ENCODE results near the gene MVK.

Gene MVK

DNA sequence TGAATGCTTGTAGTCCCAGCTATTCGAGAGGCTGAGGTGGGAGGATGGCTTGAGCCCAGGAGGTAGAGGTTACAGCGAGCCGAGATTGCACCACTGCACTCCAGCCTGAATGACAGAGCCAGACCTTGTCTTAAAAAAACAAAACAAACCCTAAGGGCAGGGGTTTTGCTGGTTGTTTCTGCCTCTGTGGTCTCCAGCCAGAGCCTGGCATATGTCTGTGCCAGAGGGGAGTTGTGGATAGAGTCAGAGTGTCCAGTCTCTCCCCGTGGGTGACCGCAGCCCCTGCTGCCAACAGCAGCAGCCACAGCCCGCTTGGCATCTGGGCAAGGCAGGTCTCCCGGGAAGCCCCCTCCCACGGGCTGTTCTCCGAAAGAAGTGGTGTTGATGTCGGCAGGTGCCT is 37.6 kb downstream of the MVK start:
- in situ Hi-C loops (cut with MboI; ENCODE audit: low pct_unique_long_range_greater_than_20kb, low sequenced_read_pairs, unreplicated experiment), result no loop called here
- DNase-seq (ENCODE audit: low spot score), result no peak
- TF ChIP-seq, protein P1, sequence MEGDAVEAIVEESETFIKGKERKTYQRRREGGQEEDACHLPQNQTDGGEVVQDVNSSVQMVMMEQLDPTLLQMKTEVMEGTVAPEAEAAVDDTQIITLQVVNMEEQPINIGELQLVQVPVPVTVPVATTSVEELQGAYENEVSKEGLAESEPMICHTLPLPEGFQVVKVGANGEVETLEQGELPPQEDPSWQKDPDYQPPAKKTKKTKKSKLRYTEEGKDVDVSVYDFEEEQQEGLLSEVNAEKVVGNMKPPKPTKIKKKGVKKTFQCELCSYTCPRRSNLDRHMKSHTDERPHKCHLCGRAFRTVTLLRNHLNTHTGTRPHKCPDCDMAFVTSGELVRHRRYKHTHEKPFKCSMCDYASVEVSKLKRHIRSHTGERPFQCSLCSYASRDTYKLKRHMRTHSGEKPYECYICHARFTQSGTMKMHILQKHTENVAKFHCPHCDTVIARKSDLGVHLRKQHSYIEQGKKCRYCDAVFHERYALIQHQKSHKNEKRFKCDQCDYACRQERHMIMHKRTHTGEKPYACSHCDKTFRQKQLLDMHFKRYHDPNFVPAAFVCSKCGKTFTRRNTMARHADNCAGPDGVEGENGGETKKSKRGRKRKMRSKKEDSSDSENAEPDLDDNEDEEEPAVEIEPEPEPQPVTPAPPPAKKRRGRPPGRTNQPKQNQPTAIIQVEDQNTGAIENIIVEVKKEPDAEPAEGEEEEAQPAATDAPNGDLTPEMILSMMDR (IDR thresholded peaks at IDR 0.05; ENCODE audit: extremely low read depth, insufficient read depth, missing control alignments), result no peak

DNA sequence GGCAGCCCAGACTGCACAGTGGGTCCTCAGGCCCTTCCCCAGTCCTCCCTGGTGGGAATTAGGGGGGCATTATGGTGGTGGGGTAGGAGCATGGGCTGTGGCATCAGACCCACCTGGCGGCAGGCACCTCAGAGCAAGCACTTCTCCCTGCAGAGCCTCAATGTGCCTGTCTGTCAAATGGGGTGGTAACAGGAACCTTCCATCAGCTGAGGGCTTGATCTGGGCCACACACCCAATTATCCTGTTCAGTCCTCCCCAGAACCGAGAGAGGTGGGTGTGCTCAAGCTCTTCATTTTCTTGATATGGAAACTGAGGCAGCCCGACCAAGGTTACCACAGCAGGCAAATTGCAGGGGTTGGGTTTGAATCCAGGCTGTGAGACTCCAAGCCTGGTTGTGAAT is 38.4 kb downstream of the MVK start:
- DNase-seq (ENCODE audit: low spot score), result no peak
- in situ Hi-C loops (cut with MboI; ENCODE audit: low pct_unique_long_range_greater_than_20kb, low sequenced_read_pairs, unreplicated experiment), result no loop called here
- TF ChIP-seq, protein P1 (IDR thresholded peaks at IDR 0.05; ENCODE audit: extremely low read depth, insufficient read depth, missing control alignments), result no peak

DNA sequence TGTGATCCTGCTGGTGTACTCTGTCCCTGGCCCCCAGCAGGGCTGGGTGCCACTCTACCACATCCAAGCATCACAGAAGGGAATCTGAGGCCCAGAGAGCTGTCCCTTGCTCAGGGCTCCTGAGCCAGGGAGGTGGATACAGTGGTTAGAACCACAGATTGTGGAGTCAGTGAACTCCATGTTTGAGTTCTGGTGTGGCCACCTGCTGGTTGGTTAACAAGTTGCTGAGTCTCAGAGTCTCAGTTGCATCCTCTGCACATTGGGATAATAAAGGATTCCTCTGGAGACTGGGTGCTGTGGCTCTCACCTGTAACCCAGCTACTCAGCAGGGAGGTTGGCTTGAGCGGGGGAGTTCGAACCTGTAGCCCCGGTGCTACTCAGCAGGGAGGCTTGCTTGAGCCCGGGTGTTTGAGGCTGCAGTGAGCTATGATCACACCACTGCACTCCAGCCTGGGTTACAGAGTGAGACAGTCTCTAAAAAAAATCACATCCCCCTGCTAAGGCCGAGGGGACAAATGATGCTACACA is 39.4 kb downstream of the MVK start:
- TF ChIP-seq, protein P1 (IDR thresholded peaks at IDR 0.05; ENCODE audit: extremely low read depth, insufficient read depth, missing control alignments), result peak; percentile 29

DNA sequence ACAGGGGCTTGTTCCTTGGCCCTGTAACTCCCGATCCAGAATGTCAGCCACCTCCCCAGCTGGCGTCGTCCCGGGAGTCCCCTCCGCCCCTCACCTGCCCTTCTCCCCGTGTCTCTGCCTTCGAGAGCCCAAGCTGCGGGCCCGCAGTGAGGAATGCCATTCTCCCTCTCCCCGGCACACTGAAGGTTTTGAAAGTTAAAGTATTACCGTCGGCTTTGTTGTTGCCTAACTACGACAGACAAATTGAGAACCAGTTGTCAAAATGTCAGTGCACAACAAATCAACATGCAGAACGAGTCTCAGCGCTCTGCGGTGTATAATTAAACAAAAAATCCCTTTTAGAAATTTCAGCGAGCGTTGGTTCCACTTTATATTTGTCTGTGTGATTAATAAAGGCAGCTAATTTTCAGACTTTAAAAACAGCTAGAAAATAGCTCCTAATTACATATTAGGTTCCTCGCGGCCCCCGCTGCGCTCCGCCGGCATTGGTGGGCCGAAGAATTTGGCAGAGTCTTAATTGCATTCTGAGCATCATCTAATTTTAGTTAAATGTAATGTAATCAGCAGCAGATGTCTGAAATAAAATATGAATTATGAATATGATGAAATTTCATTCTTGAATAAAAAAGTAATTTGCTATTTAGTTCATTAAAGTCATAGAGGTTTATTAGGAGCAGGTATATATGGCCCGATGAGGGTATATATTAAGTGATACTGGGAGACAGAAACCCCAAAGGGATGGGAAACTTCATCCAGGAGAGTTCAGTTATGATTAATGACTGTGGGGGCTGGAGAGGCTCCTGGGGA is 40.3 kb downstream of the MVK start:
- in situ Hi-C loops (cut with MboI; ENCODE audit: low pct_unique_long_range_greater_than_20kb, low sequenced_read_pairs, unreplicated experiment), result no loop called here
- DNase-seq (ENCODE audit: low spot score), result no peak

More for the DNA sequence above, 39.4 kb downstream of the MVK start:
- no peak for DNase-seq (ENCODE audit: low spot score)
- in situ Hi-C loops (cut with MboI; ENCODE audit: low pct_unique_long_range_greater_than_20kb, low sequenced_read_pairs, unreplicated experiment), result no loop called here

DNA sequence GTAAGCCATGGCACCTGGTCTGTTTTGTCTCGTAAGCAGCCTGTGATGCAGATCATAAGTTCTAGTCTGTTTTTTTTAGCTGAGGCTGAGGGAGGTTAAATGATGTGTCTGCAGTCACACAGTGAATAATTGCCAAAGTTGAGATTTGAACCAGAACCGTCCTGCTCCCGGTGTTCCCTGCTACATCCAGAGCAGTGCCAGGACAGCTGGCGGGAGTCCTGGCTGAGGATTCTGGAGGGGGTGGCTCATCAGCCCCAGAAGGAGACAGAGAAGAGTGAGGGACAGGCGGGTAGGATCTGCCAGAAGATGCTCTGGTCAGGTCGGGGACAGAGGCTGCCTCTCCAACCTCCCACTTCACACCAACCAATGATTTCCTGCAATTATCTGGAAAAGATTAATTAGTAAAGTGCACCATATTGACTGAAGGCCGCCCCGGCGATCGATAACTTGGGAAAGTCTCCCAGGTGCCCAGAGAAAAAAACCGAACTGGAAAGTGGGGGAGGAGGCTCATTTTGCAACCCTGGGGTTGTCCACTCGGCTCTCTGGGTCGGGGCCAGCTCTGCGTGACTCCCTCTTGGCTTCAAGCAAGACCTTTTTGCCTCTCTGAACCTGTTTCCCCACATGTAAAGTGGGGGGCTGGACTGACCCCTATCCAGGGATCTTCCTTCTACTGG is 42.1 kb downstream of the MVK start:
- TF ChIP-seq, protein P1 (IDR thresholded peaks at IDR 0.05; ENCODE audit: extremely low read depth, insufficient read depth, missing control alignments), result no peak
- DNase-seq (ENCODE audit: low spot score), result no peak
- in situ Hi-C loops (cut with MboI; ENCODE audit: low pct_unique_long_range_greater_than_20kb, low sequenced_read_pairs, unreplicated experiment), result no loop called here

More for the DNA sequence above, 40.3 kb downstream of the MVK start:
- TF ChIP-seq, protein P1 (IDR thresholded peaks at IDR 0.05; ENCODE audit: extremely low read depth, insufficient read depth, missing control alignments), result no peak

- DNase-seq (ENCODE audit: low spot score), result no peak
- TF ChIP-seq, protein P1 (IDR thresholded peaks at IDR 0.05; ENCODE audit: extremely low read depth, insufficient read depth, missing control alignments), result no peak
- in situ Hi-C loops (cut with MboI; ENCODE audit: low pct_unique_long_range_greater_than_20kb, low sequenced_read_pairs, unreplicated experiment), result no loop called here
These were observed 43.9 kb downstream of the MVK start for GRCh38 chr12:109617491-109617890.

All from GM13977 (cell line).